GM13977 (cell line): ENCODE measurements around the gene TNRC6B.
A peak's percentile ranks its signal among the peaks of the same experiment; 100 is the strongest.

ENCODE experiments used
- DNase-seq: peaks from one replicate; pipeline ENCODE4 v3.0.0; 2012; ENCODE audit warnings: low spot score
- in situ Hi-C: fragments of 300-500 bp; cut with MboI; formaldehyde crosslinking; loops from one replicate; pipeline ENCODE4 v1.12.0; 2022; ENCODE audit warnings: low sequenced_read_pairs, low pct_unique_long_range_greater_than_20kb, mixed read lengths, inconsistent platforms; ENCODE audit not compliant: unreplicated experiment
- TF ChIP-seq, protein P1 (sequence below): IDR thresholded peaks from 2 replicates; pipeline ENCODE4 v1.5.1; 2012; ENCODE audit warnings: mild to moderate bottlenecking, control low read depth; ENCODE audit not compliant: insufficient read depth; ENCODE audit errors: extremely low read depth, missing control alignments

TNRC6B gene

DNA sequence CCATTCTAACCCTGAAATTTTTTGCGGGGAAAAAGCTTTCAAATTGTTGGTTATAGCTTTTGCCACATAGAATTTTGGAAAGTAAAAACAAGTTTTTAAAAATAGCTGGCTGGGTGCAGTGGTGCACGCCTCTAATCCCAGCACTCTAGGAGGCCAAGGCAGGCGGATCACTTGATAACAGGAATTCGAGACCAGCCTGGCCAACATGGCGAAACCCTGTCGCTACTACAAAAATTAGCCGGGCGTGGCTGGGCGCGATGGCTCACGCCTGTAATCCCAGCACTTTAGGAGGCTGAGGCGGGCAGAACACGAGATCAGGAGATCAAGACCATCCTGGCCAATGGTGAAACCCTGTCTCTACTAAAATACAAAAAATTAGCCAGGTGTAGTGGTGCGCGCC lies 54.9 kb downstream of the TNRC6B start:
- in situ Hi-C loops: no loop called here
- no peak for DNase-seq
- TF ChIP-seq, protein P1, sequence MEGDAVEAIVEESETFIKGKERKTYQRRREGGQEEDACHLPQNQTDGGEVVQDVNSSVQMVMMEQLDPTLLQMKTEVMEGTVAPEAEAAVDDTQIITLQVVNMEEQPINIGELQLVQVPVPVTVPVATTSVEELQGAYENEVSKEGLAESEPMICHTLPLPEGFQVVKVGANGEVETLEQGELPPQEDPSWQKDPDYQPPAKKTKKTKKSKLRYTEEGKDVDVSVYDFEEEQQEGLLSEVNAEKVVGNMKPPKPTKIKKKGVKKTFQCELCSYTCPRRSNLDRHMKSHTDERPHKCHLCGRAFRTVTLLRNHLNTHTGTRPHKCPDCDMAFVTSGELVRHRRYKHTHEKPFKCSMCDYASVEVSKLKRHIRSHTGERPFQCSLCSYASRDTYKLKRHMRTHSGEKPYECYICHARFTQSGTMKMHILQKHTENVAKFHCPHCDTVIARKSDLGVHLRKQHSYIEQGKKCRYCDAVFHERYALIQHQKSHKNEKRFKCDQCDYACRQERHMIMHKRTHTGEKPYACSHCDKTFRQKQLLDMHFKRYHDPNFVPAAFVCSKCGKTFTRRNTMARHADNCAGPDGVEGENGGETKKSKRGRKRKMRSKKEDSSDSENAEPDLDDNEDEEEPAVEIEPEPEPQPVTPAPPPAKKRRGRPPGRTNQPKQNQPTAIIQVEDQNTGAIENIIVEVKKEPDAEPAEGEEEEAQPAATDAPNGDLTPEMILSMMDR: no peak

DNA sequence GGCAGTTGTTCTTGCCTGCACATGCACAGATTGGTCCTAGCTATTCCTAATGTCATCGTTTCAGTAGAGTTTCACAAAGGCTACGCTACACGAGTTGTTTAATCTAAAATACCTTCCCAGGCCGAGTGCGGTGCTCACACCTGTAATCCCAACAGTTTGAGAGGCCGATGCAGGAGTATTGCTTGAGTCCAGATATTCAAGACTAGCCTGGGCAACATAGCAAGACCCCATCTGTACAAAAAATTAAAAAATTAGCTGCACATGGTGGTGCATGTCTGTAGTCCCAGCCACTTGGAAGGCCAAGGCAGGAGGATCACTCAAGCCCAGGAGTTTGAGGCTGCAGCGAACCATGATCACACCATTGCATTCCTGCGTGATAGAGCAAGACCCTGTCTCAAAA lies 56.2 kb downstream of the TNRC6B start:
- in situ Hi-C loops: no loop called here
- TF ChIP-seq, protein P1: no peak
- DNase-seq: no peak

DNA sequence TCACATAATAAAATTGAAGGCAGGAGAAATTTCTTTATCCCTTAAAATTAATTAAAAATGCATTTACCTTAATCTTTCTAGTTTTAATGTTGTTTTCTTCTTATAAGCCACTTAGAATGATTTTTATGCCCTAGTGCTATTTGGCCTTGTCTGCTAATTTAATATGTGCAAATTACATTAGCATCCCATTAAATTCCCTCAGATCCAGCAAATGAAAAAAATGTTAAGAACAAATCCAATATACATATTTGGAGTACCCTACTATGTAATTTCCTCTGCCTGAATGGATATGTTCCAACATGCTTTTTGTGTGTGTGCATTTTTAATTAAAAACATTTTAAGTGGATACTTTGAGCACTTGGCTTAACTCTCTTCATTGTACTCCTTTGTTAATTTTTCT lies 56.9 kb downstream of the TNRC6B start:
- TF ChIP-seq, protein P1: no peak
- DNase-seq: no peak
- in situ Hi-C loops: no loop called here

DNA sequence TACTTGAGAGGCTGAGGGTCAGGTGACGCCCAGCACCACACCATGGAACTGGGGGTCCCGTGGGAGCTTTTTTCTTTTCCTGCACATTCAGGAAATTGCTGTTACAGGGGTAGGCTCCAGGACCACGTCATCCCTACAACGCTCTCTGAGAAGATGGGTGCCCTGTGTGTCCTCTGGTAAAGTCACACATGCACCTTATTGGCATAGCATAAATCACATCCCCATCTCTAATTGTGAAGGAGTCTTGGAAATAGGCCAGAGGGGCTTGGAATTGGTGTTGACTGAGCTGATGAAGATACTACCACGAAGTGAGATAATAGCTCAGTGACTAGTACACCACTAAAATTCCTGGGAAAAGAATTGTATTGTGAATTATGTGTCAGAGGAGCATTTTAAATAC lies 57.6 kb downstream of the TNRC6B start:
- in situ Hi-C loops: no loop called here
- TF ChIP-seq, protein P1: no peak
- no peak for DNase-seq

DNA sequence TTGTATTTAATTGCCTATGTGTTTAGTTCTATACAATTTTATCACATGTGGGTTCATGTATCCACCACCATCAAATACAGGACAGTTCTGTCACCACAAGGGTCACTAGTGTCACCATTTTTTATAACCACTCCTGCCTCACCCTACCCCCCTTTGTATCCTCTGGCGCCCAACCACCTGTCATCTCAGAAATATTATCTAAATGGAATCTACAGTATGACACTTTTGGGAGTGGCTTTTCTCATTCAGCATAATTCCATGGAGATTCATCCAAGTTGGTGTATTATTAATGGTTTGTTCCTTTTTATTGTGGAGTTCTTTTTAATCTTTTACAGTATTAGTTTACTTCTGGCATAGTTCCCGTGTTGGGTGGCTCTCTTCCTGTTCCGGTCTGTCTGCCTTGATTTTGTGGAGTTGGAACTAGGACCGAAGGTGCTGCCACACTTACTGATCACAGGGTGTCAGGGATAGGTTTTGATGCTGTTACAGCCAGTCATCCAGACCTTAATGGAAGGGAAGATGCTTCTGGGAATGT lies 58.5 kb downstream of the TNRC6B start:
- TF ChIP-seq, protein P1: no peak
- in situ Hi-C loops: no loop called here
- no peak for DNase-seq

DNA sequence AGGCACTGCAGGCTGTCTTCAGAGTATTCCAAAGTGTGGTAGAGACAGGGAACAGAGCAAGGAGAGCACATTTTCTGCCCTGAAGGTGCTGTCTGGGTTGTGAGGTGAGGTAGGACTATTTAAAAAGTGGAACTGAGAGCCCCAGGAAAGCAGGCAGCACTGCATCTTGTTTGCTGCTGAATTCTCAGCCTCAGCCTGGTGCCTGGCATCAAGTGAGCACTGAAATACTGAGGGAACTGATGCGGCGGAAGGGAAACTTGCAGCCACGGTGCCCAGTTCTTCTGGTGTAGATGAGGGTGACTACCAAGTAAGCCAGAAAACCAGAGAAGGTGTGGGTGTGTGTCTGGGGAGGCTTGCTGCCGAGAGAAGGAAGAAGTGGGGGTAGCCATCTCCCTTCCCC lies 59.5 kb downstream of the TNRC6B start:
- in situ Hi-C loops: no loop called here
- TF ChIP-seq, protein P1: no peak
- DNase-seq: peak; percentile 27

DNA sequence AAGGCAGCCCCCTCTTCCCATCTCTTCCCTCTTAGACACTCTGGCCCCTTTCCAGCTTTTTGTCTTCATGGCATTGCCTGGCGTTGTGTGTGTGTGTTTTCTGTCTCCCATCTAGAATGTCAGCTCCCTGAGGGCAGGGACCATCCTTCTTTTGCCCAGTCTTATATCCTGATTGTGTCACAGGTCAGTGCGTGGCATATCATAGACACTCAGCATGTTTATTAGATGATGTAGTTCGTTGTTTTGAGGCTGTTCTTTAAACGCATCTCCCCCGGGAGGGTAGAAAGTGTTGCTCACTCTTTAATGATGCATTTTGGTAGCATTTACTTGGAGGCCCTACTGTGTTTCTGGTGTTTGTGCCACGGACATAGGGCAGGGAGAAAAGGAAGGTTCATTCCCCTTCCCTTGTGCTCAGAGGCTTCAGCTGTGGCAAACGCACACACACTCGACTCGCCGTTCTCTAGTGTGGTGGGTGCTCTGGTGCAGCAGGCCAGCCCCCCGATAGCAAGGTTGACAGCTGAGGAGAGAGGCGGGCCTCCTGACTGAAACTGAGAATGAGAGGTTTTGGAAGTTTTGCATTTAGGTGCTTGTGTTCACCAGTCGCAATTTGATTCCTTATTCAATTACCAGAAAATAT lies 60.2 kb downstream of the TNRC6B start:
- TF ChIP-seq, protein P1: no peak
- DNase-seq: no peak
- in situ Hi-C loops: no loop called here
